ENCODE data around the gene SCP2.

SCP2 gene

GRCh38 chr1:53025034-53025768, 98.1 kb downstream of the SCP2 start:
- TF ChIP-seq TCF12 (IDR thresholded peaks at IDR 0.05; ENCODE audit: low read depth) (no peak), CEBPB (IDR thresholded peaks at IDR 0.05) (peak; percentile 20; the same call in 1 of the 2 replicates)

- TF ChIP-seq FOXM1 (IDR thresholded peaks at IDR 0.05; ENCODE audit: borderline replicate concordance, low read depth) (no peak), EGR1 (IDR thresholded peaks at IDR 0.05) (no peak), TAF1 (IDR thresholded peaks at IDR 0.05; ENCODE audit: low read depth) (no peak), TCF12 (IDR thresholded peaks at IDR 0.05; ENCODE audit: low read depth) (no peak), RAD21 (IDR thresholded peaks at IDR 0.05; ENCODE audit: low read depth) (no peak), TEAD4 (IDR thresholded peaks at IDR 0.05) (no peak), EP300 (IDR thresholded peaks at IDR 0.05; ENCODE audit: borderline replicate concordance) (no peak), ZBTB7A (IDR thresholded peaks at IDR 0.05; ENCODE audit: low read depth) (no peak), CREB1 (IDR thresholded peaks at IDR 0.05; ENCODE audit: low read depth) (no peak), USF1 (IDR thresholded peaks at IDR 0.05) (no peak), NFIC (IDR thresholded peaks at IDR 0.05) (no peak), CEBPB (IDR thresholded peaks at IDR 0.05) (no peak), YY1 (IDR thresholded peaks at IDR 0.05; ENCODE audit: low read depth) (no peak)
- TF ChIP-seq, protein P1, sequence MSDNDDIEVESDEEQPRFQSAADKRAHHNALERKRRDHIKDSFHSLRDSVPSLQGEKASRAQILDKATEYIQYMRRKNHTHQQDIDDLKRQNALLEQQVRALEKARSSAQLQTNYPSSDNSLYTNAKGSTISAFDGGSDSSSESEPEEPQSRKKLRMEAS (IDR thresholded peaks at IDR 0.05), result no peak
- TF ChIP-seq, protein P2, sequence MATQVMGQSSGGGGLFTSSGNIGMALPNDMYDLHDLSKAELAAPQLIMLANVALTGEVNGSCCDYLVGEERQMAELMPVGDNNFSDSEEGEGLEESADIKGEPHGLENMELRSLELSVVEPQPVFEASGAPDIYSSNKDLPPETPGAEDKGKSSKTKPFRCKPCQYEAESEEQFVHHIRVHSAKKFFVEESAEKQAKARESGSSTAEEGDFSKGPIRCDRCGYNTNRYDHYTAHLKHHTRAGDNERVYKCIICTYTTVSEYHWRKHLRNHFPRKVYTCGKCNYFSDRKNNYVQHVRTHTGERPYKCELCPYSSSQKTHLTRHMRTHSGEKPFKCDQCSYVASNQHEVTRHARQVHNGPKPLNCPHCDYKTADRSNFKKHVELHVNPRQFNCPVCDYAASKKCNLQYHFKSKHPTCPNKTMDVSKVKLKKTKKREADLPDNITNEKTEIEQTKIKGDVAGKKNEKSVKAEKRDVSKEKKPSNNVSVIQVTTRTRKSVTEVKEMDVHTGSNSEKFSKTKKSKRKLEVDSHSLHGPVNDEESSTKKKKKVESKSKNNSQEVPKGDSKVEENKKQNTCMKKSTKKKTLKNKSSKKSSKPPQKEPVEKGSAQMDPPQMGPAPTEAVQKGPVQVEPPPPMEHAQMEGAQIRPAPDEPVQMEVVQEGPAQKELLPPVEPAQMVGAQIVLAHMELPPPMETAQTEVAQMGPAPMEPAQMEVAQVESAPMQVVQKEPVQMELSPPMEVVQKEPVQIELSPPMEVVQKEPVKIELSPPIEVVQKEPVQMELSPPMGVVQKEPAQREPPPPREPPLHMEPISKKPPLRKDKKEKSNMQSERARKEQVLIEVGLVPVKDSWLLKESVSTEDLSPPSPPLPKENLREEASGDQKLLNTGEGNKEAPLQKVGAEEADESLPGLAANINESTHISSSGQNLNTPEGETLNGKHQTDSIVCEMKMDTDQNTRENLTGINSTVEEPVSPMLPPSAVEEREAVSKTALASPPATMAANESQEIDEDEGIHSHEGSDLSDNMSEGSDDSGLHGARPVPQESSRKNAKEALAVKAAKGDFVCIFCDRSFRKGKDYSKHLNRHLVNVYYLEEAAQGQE (IDR thresholded peaks at IDR 0.05; ENCODE audit: low read depth), result no peak
These were observed 98.7 kb downstream of the SCP2 start for GRCh38 chr1:53025769-53026112.

DNA sequence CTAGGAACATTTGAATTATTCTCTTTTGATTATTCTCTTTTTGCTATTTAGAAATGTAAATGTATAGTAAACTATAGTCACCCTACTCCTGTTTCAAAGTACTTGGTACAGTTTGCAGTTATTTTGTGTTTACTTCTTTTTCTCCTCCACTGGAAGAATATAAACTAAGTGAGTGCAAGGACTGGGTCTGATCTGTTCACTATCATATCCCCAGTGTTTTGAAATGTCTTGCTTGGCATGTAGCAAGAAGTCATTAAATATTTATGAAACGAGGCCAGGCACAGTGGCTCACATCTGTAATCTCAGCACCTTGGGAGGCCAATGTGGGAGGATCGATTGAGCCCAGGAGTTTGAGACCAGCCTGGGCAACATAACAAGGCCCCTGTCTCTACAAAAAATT, 99.2 kb downstream of the SCP2 start:
- TF ChIP-seq USF1 (IDR thresholded peaks at IDR 0.05) (no peak), RAD21 (IDR thresholded peaks at IDR 0.05; ENCODE audit: low read depth) (no peak), EGR1 (IDR thresholded peaks at IDR 0.05) (no peak)

DNA sequence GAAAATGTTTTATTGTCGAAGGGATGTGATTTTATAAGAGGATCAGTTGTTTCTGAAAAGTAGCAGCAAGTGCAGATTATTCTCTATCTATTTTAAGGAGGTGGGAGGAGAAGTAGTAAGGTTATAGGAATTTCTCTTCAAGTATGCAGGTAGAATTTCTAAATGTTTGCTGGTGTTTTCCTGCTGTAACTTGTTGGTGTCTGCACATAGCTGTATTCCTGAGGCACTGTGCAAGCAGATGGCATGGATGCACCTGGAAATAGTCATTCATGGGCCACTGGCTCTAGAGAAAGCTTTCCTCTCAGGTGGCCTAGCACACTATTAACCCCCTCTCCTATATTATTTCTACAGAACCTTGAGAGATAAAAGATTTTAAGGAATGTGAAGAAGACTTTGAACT, 104.7 kb downstream of the SCP2 start:
- TF ChIP-seq, protein P2 (IDR thresholded peaks at IDR 0.05; ENCODE audit: low read depth), result no peak
- no peak for TF ChIP-seq CEBPB (IDR thresholded peaks at IDR 0.05)
- TF ChIP-seq NFIC (IDR thresholded peaks at IDR 0.05), result no peak
- TF ChIP-seq CREB1 (IDR thresholded peaks at IDR 0.05; ENCODE audit: low read depth), result no peak
- no peak for TF ChIP-seq USF1 (IDR thresholded peaks at IDR 0.05)
- TF ChIP-seq ZBTB7A (IDR thresholded peaks at IDR 0.05; ENCODE audit: low read depth), result no peak
- TF ChIP-seq TEAD4 (IDR thresholded peaks at IDR 0.05), result no peak
- TF ChIP-seq YY1 (IDR thresholded peaks at IDR 0.05; ENCODE audit: low read depth), result no peak
- TF ChIP-seq EGR1 (IDR thresholded peaks at IDR 0.05), result no peak
- no peak for TF ChIP-seq TAF1 (IDR thresholded peaks at IDR 0.05; ENCODE audit: low read depth)
- no peak for TF ChIP-seq RAD21 (IDR thresholded peaks at IDR 0.05; ENCODE audit: low read depth)
- TF ChIP-seq, protein P1 (IDR thresholded peaks at IDR 0.05), result no peak
- TF ChIP-seq EP300 (IDR thresholded peaks at IDR 0.05; ENCODE audit: borderline replicate concordance), result no peak
- TF ChIP-seq TCF12 (IDR thresholded peaks at IDR 0.05; ENCODE audit: low read depth), result no peak
- TF ChIP-seq FOXM1 (IDR thresholded peaks at IDR 0.05; ENCODE audit: borderline replicate concordance, low read depth), result no peak

- no peak for TF ChIP-seq TEAD4 (IDR thresholded peaks at IDR 0.05)
- TF ChIP-seq ZBTB7A (IDR thresholded peaks at IDR 0.05; ENCODE audit: low read depth), result no peak
- TF ChIP-seq TCF12 (IDR thresholded peaks at IDR 0.05; ENCODE audit: low read depth), result no peak
- TF ChIP-seq NFIC (IDR thresholded peaks at IDR 0.05), result no peak
- TF ChIP-seq YY1 (IDR thresholded peaks at IDR 0.05; ENCODE audit: low read depth), result no peak
- TF ChIP-seq EGR1 (IDR thresholded peaks at IDR 0.05), result no peak
- TF ChIP-seq CREB1 (IDR thresholded peaks at IDR 0.05; ENCODE audit: low read depth), result no peak
- no peak for TF ChIP-seq TAF1 (IDR thresholded peaks at IDR 0.05; ENCODE audit: low read depth)
- no peak for TF ChIP-seq USF1 (IDR thresholded peaks at IDR 0.05)
- TF ChIP-seq, protein P1 (IDR thresholded peaks at IDR 0.05), result no peak
- TF ChIP-seq RAD21 (IDR thresholded peaks at IDR 0.05; ENCODE audit: low read depth), result no peak
- no peak for TF ChIP-seq FOXM1 (IDR thresholded peaks at IDR 0.05; ENCODE audit: borderline replicate concordance, low read depth)
- TF ChIP-seq, protein P2 (IDR thresholded peaks at IDR 0.05; ENCODE audit: low read depth), result no peak
These were observed 110.1 kb downstream of the SCP2 start for GRCh38 chr1:53037159-53037558.

All from Ishikawa (cell line).